ACHN (cell line): ENCODE data around the gene C10orf105.

Experiments
- DNase-seq: peaks from one replicate; pipeline ENCODE4 v3.0.0-alpha.2; 2015
- in situ Hi-C: cut with HindIII; loops from 2 replicates; pipeline ENCODE4 v1.10.0; 2017; ENCODE audit warnings: low sequenced_read_pairs, low pct_ligation_motif_present, low pct_unique_long_range_greater_than_20kb

Gene C10orf105

DNA sequence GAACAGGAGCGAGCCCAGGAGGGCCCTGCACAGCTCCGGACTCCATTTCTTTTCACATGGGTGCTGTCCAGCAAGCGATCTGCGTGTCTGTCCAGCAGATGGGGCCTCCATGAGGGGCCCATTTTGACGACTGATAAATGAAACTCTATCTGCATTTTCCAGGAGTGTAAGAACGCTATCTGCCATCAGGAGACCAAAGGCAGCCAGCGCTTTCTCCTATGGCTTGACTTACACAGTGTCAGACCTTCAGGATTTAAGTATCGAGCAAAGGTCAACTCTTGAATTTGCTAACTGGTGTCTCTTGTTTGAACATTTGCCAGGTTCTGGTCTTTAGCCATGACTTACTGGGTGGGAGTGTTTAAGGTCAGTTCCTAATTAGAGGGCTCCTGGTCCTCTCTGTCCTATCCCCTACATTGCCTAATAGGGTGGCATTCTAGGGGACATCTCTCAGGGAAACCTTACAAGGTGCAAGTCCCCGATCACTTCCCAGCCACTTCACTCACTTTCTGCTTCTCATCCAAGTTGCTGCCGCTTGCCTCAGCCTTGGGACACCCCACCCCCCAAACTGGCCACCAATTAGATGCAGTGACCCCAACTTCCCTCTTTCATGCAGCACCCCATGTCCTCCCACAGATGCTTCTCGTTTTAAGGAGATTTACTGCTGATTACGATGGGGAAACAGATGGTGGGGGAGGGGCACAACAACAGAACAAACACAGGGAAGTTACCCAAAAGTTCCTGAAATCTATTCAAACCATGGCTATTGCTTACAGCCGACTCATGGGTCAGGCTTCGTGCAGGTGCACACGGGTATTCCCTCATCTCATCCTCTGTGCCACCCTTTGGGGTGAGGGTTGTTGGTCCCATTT, 33.7 kb upstream of the C10orf105 start:
- in situ Hi-C loops = no loop called here
- DNase-seq = no peak

DNA sequence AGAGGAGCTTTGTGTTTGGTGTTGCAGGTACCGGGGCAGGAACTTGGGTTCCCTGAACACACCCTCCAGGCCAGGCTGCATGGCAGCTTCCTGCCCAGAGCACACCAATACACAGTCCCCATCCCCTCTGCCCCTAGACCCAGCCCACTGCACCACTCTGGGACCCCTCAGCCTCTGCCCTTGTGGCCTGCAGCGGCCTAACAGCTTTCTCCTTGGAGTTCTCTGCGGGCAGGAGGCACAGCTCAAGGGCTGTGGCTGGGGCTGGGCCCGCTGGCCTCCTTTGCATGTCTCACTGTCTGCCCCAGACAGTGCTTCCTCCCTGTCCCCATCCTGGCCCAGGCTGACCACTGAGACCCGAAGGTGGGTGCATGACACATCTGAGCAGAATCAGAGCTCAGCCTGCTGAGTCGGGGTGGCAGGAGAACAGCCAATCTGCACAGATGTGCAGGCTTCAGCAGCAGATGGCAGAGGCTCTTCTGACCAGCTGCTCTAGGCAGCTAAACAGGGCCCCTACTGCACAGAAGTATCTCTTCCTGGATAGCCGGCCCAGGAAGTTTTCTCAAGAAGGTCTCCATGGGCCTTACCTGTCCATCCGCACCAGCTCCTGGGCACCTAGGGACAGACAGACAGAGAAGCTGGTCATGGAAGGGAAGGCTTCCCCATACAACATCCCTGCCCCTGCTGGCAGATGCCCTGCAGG, 33.0 kb upstream of the C10orf105 start:
- no peak for DNase-seq
- in situ Hi-C loops = no loop called here

DNA sequence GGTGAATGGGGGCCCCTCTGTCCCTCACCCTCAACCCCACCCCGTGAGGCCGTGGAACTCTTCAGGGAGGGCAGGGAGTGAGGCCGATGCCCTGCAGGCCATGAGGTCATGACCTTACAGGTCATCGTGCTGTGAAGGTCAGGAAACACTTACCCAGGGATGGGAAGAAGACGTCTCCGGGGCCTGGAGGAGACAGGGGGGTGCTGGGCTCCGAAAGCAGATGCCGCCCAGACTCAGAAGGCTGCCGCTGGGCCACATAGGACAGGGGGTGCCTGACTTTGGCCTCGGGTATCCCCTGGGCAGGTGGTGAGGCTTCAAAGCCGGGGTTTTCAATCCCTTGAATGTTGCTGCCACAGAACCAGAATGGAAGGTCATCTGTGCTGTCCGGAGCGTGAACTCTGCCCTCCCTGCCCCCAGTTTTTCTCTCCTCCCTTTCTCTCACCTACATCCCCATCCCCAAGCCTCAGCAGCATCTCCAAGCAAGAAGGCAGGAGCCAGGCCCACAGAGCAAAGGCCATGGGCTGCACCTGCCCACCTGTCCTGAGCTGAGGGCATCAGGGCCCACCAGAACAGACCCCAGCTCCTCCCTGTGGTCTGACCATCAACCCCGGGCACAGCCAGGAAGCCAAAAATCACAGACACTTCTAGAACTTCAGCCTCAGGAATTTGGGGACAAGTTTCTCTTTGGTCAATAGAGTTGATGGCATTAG, 32.1 kb upstream of the C10orf105 start:
- DNase-seq = no peak
- in situ Hi-C loops = no loop called here

DNA sequence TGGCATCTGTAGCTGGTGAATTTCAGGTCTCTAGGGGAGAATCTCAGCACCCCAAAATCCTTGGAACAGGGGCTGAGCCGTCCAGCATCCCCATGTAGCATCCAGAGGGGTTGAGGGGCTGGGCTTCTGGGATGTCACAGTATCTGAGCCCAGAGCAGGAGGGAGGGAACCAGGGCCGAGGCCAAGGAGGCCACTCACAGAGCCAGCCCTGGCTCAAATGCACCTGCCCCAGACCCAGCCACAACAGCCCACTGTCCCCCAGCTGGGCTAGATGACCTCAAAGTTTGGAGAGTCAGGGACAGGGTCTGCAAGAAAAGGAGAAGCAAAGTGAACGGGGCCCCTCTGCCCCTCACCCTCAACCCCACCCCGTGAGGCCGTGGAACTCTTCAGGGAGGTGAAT, 31.4 kb upstream of the C10orf105 start:
- no peak for DNase-seq
- in situ Hi-C loops = no loop called here

DNA sequence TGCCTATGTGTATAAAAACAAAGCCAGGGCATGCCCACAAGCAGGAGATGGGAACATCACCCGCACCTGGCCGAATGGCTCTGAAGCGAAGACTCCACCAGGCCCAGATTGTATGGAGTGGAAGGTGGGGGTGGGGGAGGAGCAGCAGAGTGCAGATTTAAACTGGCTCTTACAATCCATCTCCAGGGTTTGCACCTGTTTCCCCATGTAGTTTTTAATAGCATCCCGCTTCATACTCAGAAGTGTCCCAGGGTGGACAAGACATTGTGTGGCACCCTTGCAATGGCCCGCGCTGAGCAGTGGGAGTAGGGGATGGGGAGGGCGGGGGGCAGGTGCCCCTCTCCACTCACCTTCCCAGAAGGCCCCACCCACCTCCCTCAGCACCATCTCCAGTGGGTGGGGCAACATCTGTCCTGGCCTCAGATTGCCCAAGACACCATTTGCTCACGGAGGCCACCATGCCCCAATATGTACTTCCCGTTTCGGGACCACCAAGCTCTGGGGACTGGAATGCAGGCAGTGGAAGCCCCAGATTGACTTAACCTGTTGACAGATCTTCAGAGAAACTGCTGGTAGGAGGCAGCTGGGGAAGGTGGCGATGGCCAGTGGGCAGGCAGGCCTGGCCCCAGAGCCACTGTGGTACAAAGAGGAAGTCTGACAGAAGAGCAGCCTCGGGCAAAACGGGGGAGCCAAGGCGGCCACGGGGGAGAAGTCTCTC, 30.7 kb upstream of the C10orf105 start:
- in situ Hi-C loops = no loop called here
- no peak for DNase-seq

DNA sequence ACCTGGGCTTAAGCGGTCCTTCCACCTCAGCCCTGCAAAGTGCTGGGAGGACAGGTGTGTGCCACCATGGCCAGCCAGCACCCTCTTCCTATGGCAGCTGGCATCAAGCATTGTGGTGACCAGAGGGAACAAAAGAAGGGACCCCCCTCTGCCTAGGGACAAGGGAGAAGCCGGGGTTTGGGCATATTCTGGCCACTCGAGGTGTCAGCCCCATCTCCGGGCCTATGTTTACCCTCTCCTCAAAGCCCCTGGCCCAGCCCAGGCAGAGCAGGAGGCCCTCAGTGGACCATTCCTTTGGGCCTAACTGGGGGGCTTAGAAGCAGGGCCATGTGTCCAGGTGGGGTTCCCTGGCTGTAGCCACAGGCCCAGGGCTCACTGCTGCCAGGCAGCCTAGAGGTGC, 29.8 kb upstream of the C10orf105 start:
- in situ Hi-C loops = no loop called here
- no peak for DNase-seq

DNA sequence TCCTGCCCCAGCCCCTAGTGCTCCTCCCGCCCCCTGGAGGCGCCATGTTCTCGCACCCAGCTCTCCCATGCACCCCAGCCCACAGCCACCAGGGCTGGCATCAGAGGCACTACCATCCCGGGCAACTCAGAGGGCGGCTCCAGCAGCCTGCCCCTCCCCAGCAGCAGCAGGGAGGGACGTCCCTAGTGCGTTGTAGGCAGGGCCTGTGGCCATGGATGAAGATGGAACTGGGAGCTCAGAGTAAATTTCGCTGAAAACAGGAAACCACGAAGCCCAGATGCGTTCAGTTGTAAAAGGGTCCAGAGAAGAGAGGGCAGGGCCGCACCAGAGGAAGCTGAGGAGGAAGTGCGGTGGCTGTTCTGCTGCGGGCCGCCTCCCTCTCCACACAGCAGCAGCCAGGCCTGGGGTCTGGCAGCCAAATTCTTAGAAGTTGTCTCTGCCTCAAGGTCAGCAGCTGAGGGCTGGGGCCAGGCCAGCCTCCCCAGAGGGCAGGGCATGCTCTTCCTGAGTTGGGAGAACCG, 29.2 kb upstream of the C10orf105 start:
- in situ Hi-C loops = no loop called here
- DNase-seq = no peak

DNA sequence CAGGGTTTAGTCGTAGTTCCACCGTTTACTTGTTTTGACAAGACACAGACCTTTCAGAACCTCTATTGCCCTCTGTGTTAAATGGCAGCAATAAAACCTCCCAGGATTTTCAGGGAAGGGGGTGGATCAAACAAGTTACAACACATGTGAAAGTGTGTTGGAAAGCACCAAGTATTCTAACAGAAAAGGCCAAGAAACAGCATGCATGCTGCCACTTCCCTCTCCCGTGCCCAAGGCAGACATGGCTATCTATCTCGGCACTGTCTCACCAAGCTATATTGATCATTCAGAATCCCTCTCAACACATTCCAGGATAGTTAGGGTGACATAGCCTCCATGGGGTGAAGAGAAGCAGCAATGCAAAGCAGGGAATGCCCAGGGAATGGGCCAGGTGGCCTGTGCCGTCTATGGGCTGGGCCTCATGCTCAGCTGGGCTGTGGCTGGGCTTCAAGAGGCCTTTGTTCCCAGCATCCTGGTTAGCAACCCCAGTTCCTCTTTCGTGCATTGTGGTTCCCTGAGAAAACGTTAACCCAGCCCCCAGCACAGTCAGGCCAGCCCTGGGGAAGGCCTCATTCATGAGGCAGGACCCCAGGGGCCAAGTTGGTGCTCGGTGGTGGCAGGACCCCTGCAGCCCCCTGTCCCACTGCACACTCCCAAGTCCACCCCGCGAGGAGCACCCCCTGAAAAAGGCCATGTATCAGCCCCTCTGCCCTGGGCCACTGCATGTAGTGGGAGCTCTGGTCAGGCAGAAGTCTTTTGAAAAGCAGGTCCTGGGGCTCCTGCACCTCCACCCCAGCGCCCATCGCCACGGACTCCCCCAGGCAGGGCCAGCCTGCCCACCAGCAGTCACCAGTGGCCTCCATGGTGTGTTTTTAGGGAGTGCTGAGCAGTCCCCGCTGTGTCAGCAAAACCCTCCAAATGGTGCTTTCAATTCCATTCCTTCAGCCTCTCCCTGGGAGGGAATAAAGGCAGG, 28.3 kb upstream of the C10orf105 start:
- DNase-seq = no peak
- in situ Hi-C loops = no loop called here

DNA sequence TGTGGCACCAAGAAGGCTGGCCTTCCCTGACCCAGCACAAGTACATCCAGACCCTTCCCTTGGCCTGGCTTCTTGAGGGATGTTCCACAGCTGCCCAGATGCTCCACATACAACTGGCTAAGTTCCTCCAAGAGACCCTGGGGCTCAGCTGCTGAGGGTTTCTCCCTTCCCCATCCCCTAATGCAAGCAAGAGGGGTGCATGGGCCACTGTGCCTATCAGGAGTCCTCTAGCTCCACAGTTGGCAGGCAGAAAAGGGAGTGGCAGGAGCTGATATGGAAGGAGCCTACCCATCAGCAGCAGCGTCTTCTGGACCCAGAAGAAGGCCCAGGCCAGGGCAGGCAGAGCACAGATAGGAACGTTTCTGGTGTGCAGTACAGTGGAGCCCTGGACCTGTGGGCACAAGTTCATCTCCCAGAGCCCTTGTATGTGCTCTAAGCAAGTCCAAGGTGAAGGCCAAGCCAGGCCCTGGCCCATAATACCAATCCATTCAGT, 27.5 kb upstream of the C10orf105 start:
- in situ Hi-C loops = no loop called here
- DNase-seq = no peak

DNA sequence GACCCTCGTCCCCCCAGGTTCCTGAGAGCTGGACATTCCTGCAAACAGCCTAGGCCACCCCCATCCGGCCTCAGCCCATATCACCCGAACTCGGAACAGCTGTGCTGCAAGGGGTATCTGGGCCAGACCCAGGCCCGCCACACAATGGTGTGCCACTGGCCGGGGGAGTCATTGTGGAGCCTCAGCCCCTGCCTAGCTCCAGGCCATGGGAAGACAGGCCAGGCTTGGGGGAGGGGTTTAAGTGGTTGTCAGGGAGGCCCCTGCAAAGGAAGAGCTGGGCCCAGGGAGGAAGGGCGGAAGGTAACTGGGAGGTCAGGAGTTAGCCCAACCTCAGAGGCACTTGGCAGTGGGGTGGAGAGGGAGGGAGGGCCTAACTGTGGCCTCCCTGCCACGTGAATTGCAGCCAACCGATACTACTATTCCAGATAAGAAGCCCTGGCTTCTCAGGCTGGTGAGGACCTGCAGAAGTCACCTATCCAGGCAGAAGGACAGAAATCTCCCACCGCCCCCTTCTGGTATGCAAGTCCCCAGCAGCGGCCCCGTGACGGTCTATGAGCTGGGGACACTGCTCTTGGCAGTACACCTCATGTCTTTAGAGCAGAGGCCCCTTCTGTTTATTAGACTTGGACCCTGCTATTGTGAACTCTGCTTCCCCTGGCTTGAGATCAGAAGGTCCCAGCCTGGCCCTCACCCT, 26.9 kb upstream of the C10orf105 start:
- DNase-seq = no peak
- in situ Hi-C loops = no loop called here

DNA sequence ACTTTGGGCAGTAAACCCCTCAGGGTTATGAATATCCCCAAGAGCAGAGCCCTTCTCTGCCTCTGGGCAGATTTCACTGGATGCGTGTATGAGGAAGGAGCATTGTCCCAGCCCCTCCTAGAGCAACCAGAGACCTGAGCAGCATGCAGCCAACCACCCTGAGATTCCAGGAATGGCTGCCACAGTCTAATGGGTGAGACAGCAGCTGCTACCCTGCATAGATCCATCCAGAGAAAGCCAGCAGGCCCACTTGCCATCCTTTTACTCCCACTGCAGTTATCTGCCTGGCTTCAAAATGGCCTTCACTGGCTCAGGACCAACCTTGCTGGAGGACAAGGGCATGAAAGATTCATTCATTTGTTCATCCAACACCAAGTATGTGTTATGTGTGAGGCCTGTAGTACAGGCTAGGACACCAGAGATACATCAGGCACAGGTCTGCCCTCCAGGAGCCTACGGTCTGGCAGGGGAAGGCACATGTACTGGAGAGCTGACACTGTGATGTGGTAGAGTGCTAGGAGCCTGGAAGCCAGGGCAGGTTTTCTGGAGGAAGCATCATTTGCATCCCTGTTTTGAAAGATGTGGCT, 26.2 kb upstream of the C10orf105 start:
- in situ Hi-C loops = no loop called here
- no peak for DNase-seq

DNA sequence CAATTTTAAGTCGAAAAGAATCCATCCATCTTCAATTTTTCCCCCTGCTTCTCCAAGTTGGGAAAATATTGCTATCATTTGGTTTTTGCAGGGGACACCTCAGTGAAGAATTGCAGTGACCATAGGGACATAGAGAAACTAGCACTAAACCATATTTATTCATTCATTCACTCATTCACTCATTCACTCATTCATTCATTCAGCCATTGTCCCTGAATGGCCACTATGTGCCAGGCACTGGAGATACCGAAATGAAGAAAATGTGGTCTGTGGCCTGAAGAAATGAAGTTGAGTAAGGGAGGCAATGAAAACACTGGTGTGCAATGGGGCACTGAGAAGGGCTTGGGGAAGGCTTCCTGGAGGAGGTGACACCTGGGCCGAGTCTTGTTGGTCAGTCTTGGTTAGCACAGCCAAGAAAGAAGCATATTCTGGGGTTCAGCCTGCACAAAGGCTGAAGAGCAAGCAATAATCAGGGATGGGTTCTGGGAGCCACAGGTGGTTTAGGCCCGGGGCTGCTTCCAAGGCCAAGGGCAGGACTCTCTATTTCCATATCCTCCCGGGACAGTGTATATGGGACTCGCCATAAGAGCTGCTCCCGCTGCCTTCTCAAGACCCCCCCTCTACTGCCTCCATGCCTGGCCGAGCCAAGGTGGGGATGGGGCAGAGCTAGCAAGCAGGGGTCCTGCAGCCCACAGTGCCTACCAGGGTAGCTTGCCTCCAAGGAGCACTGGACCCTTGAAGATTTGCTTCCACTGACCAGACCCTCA, 25.5 kb upstream of the C10orf105 start:
- in situ Hi-C loops = no loop called here
- DNase-seq = no peak

DNA sequence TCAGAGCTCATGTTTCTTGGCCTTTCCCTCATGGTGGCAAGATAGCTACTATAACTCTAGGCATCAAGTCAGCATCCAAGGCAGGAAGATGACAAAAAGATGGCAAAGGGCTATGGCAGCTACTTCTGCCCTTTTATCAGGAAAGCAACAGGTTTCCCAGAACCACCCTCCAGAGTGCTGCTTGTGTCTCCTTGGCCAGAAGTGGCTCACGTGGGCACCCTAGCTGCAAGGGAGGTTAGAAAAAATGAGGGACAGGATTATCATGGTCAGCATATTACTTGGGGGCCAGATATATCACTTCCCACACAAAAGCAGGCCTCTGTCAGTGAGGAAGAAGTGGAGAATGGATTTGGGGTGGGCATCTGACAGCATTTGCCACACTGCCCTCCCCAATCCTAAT, 24.3 kb upstream of the C10orf105 start:
- in situ Hi-C loops = no loop called here
- no peak for DNase-seq

DNA sequence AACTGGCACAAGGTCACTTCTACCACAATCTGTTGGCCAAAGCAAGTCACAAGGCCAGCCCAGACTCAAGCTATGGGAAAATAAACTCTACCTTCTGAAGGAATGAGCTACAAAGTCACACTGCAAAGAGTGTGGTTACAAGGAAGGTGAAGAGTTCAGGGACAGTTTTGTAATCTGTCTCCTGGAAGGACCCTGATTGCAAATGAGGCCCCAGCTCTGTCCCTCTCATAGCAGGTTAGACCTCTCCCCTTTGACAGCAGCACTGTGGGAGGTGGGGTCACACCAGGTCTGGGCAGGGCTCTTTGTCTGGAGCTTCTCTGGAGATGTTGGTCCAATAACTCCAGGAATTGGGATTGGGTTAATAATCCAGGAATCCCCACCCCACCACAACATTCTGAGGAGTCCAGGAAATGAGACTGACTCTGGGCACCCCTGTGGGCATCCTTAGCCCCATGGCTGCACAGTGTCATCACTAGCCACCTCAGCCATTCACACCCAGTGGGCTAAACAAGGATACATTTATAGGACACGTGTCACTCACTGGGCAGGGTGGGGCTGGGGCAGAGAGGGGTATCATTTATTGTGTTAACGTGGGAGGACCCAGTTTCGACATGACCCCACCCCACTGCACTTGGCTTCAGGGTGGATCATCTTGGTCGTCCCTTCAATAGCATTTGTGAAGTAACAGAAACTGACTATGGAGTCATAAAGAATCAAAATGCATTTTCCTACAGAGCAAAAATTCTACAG, 23.7 kb upstream of the C10orf105 start:
- in situ Hi-C loops = no loop called here
- no peak for DNase-seq

DNA sequence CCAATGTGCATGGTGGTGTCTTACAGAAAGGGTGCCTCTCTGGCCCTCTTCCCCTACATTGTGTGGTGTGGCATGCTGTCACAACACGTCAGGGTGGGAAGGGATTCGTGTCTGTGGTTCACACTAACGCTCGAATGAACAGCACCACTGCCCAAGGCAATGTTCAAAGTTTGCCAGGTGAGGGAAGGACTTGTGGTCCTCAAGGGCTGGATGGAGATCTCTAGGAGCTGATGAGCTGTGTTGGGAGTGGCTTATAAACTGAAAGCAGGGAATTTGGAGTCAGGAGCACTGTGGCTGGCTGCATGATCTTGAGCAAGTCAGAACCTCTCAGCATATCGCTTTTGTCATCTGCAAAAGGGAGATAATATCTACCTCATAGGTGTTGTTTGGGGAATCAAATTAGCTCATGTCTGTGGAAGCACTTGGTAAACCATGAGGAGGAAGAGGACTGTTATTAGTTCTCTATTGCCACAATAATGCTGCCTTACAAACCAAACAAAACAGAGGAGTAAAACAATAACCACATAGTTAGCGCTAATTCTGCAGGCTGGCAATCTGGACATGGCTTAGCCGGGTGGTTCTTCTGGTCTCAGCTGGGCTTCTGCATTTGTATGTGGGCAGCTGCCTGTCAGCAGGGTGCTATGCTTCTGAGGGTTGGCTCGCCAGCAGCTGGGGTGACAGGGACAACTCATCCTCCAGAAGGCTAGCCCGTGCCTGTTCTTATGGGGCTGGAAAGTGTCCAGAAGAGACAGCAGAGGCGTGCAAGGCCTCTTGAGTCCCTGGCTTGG, 22.9 kb upstream of the C10orf105 start:
- in situ Hi-C loops = no loop called here
- DNase-seq = no peak
